ENCODE measurements around the gene PDE6D.

PDE6D gene

DNA sequence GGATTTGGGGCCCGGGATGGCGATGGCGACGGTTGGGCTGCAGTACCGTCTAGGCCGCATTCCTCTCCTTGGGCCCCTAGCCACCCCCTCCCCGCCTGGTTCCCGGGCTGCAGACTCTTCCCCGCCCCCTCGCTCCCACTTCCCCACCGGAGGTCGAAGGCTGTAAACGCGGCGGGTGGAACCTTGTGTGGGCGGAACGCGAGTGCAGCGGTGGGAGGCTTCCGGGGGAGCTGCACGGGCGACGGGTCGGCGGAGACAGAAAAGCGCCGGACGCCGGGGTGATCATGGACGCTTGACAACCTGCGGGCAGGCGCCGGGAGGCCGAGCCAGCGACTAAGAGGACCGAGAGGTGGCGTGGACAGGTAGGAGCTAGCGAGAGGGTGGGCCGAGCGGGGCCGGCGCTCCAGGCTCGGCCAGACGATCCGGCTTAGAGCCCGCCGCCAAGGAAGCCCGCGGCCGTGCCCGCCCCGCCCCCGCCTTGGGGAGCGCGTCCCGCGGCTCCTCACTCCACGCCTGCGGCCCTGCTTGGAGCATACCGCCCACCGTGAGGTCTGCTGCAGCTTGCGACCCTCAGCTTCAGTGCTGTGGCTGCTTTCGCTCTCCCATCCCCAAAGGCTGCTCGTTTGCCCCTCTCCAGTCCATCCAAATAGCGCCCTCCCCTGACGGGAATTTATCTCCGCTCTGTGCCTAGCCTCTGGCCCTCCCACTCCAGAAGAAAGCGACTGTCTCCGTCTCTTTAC is 5.3 kb upstream of the PDE6D start, which contains the start of gene COPS7B:
Gene COPS7B (plus strand): TSS at position 269 of the 740 bp plus-strand sequence. CDS start 2,126 bp downstream, outside the sequence.
- Histone ChIP-seq H3K9me3 (ENCODE audit: control insufficient read depth, insufficient read depth, low read length) (no peaks in the 10 kb centered on the region), H3K4me1 (ENCODE audit: insufficient read depth, low read length) (peaks cover 3% of the 10 kb centered on the region; the same call in 1 of the 2 replicates), H3K9ac (ENCODE audit: low read depth, low read length) (peak within 1 kb of the TSS; percentile 68), H3K36me3 (ENCODE audit: insufficient read depth, low read length) (peaks cover 8% of the 10 kb centered on the region; the same call in 1 of the 2 replicates)

DNA sequence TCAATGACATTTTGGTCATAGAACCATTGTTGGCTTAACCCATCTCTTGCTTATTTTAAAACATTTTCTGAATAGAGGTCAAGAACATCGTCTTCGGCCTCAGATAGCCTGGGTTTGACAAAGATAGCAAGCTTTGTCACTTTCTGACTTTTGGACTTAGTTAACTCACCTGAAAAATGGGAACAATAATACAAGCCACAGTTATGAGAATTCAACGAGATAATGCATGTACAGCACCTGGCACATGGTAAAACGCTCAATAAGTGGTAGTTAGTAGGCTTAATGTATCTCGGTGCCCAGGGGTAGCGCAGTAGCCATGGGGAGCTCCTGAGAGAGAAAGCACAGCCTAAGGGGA is 4.7 kb upstream of the PDE6D start:
- Histone ChIP-seq H3K36me3 (ENCODE audit: insufficient read depth, low read length) (peaks cover 8% of the 10 kb centered on the region; the same call in 1 of the 2 replicates), H3K9ac (ENCODE audit: low read depth, low read length) (peak overlapping the region; percentile 68), H3K9me3 (ENCODE audit: control insufficient read depth, insufficient read depth, low read length) (no peaks in the 10 kb centered on the region), H3K4me1 (ENCODE audit: insufficient read depth, low read length) (peaks cover 3% of the 10 kb centered on the region; the same call in 1 of the 2 replicates)

DNA sequence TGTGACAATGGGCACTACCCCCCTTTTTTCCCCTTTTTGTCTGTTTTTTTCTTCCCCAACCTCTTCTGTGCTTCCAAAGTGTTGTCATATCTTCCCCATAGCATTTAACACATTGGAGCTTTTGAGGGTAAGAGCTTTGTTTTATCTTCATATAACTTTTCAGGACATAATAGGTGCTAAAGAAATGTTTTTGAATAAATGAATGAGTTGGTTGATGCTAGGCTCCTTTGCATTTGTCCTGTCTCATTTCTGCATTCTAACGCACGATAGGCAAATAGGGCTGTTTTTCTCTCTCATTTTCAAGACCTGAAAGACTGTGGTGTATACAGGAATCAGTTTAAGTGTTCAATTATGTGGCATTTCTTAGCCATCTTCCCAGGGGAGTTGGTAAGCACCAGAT is 4.3 kb upstream of the PDE6D start:
- peak overlapping the region; percentile 68 for H3K9ac ChIP-seq (ENCODE audit: low read depth, low read length)
- no peaks in the 10 kb centered on the region for H3K9me3 ChIP-seq (ENCODE audit: control insufficient read depth, insufficient read depth, low read length)
- H3K36me3 ChIP-seq (ENCODE audit: insufficient read depth, low read length), result peaks cover 8% of the 10 kb centered on the region; the same call in 1 of the 2 replicates
- H3K4me1 ChIP-seq (ENCODE audit: insufficient read depth, low read length), result peaks cover 3% of the 10 kb centered on the region; the same call in 1 of the 2 replicates

DNA sequence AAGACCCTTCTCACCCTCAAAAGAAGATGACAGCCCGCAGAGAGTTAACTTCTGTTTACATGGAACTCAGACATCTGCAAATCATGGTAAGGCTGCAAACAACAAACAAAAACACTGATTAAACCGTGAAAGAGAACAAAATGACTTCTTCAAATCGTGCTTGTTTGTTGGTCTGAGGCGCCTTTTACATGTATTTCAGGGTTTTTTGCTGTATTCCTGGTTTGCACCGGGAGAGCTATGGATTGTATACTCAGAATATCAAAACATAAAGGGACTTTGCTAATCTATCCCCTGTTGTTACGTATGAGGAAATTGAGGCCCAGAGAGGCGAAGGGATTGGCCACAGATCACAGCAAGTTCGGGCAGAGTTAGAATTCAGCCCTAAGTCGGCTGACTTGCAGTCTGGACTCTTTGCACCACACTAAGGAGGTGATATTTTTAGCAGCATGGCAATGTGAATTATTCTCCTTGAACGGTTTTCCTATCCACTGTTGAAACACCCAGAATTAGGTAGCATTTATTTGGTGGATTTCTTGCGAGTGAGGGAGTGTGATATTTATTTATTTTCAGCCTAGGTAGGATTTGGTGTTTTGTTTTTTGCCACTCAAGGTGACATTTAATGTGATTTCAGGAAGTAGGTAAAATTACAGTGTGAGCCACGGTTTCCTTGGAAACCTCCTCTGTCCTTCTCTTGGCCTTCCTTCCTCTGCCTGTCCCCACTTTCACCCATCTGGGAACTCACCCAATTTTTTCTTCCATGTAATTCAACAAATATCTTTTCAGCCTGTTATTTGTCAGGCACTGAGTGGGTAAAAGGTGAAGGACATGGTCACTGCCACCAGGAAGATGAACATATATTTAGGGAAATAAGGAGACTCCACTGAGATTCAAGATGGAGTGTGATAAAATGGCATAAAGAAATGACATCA is 980 bp upstream of the PDE6D start:
- Histone ChIP-seq H3K4me1 (ENCODE audit: insufficient read depth, low read length) (no peaks in the 10 kb centered on the region; the same call in 1 of the 2 replicates), H3K9ac (ENCODE audit: low read depth, low read length) (peak overlapping the region; percentile 74)

DNA sequence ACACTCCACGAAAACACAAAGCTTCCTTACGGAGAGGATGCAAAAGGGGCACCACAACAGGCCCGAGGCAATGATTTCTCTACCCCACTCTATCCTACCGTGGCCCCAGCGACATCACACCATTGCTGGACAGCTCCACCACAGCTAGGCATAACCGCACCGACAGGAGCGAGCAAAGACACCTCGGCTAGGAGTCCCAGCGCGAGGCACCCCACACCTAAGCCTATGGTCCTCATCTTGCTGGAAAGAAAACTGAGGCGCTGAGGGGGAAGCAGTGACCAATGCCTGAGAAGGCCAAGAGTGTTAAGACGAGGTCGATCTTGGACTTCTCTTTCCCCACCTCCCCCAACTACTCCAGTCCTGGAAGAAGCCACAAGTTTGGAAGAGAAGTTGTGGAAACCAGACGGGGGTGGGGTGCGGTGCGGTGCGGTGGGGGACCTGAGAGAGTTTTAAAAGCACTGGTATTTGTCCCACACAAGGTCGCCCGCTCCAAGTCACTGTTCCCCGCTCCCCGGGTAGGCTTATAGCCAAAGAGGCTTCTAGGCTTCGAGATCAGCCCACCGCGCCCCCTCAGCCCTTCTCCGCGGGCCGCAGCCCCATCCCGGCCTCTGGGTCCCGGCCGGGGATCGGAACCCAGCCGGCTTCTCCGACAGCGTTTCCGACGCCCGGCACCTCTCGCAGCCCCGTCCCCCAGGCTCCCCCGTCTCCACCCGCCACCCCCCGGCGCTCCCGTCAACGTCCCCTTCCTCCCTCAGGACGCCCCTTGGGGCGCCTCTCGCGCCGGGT is 766 bp downstream of the PDE6D start:
- no peaks in the 10 kb centered on the region for H3K36me3 ChIP-seq (ENCODE audit: insufficient read depth, low read length)
- H3K9me3 ChIP-seq (ENCODE audit: control insufficient read depth, insufficient read depth, low read length), result no peaks in the 10 kb centered on the region
- H3K9ac ChIP-seq (ENCODE audit: low read depth, low read length), result peak overlapping the region; percentile 74
- H3K4me1 ChIP-seq (ENCODE audit: insufficient read depth, low read length), result no peaks in the 10 kb centered on the region; the same call in 1 of the 2 replicates

More for the DNA sequence above, 980 bp upstream of the PDE6D start:
- H3K9me3 ChIP-seq (ENCODE audit: control insufficient read depth, insufficient read depth, low read length), result no peaks in the 10 kb centered on the region
- no peaks in the 10 kb centered on the region for H3K36me3 ChIP-seq (ENCODE audit: insufficient read depth, low read length)

DNA sequence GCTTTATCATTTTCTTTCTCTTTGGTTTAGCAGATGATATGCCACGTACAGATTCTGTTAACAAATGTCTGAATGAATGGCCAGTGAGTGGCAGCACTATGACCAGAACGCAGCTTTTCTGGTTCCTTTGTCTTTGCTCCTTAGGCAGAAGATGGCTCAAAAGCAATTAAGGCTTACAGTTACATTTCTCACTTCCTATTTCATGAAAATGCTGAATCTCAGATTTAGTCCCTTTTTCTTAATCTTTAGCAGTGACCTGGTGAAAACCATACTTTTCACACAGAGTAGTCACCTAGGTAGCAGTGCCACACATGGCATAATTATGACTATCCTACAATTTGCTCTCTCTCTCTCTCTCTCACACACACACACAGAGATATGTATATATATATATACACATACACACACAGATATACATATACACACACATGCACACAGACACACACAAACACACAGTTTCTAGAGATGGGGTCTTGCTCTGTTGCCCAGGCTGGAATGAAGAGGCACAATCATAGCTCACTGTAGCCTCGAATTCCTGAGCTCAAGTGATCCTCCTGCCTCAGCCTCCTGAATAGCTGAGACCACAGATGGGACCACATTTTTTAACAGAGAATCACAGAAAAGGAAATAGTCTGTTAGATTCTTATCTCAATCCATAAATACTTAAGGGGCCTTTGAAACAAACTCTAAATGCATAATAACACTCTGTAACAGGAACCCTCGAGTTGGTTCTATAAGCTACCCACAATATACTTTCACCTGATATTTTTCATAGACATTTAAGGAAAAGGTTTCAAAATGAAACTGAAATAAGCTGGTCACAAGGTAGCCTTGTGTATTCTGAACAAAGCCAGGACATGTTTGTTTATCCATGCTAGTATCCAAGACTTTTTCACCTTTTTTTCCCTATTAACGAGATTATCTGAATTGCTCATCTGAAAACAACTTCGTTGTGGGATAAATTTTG is 11.6 kb downstream of the PDE6D start:
- no peak overlapping the region for H3K9ac ChIP-seq (ENCODE audit: low read depth, low read length)

DNA sequence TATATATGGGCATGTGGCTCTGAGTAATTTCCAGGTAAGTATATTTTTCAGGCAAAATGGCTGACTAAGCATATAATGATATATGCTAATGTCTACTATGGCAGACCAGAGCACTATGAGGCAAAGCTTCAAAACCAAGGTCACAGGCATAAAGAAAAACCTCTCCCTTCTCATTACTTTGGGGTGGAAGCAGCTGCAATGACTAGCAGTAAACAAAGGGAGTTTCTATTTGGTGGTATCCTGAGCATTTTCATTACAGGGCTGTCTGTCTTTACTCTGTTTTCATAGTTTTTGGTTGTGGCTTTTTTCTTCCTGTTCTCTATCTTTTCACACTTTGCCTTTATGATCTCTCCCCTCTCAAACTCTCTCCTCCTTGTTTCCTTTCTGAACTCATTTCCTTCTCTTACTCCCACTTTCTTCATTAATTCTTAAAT is 15.6 kb downstream of the PDE6D start:
- Histone ChIP-seq H3K9ac (ENCODE audit: low read depth, low read length) (no peak overlapping the region), H3K36me3 (ENCODE audit: insufficient read depth, low read length) (no peaks in the 10 kb centered on the region), H3K4me1 (ENCODE audit: insufficient read depth, low read length) (peaks cover 4% of the 10 kb centered on the region; the same call in 1 of the 2 replicates), H3K9me3 (ENCODE audit: control insufficient read depth, insufficient read depth, low read length) (no peaks in the 10 kb centered on the region)

More for the DNA sequence above, 11.6 kb downstream of the PDE6D start:
- H3K9me3 ChIP-seq (ENCODE audit: control insufficient read depth, insufficient read depth, low read length), result no peaks in the 10 kb centered on the region
- H3K36me3 ChIP-seq (ENCODE audit: insufficient read depth, low read length), result no peaks in the 10 kb centered on the region
- H3K4me1 ChIP-seq (ENCODE audit: insufficient read depth, low read length), result peaks cover 4% of the 10 kb centered on the region; the same call in 1 of the 2 replicates

DNA sequence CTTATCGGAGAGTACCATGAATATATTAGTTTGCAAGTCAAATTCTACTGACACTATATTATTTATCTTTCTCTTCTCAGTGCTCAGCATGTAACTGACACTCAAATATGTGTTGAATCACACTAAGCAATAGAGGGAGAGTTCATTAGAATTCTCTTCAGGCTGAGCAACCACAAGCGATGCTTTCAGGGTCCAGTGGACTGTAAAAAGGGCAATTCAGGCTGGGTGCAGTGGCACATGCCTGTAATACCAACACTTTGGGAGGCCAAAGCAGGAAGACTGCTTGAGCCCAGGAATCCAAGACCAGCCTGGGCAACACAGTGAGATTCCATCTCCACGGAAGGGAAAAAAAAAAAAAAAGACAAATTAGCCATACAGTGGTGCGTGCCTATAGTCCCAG is 16.3 kb downstream of the PDE6D start:
- Histone ChIP-seq H3K36me3 (ENCODE audit: insufficient read depth, low read length) (no peaks in the 10 kb centered on the region), H3K9me3 (ENCODE audit: control insufficient read depth, insufficient read depth, low read length) (no peaks in the 10 kb centered on the region), H3K4me1 (ENCODE audit: insufficient read depth, low read length) (peaks cover 4% of the 10 kb centered on the region; the same call in 1 of the 2 replicates), H3K9ac (ENCODE audit: low read depth, low read length) (no peak overlapping the region)

DNA sequence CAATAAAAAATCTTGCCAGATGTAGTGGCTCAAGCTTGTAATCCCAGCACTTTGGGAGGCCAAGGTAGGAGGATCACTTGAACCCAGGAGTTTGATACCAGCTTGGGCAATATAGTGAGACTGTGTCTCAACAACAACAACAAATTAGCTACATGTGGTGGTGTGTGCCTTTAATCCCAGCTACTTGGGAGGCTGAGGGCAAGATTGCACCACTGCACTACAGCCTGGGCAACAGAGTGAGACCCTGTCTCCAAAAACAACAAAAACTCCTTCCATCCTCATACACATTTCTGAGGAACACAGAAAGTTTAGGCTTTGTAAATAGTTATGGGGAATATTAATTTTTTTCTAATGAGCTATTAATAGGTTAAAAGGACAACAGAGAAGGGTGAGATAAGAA is 17.0 kb downstream of the PDE6D start:
- Histone ChIP-seq H3K9ac (ENCODE audit: low read depth, low read length) (no peak overlapping the region), H3K36me3 (ENCODE audit: insufficient read depth, low read length) (no peaks in the 10 kb centered on the region), H3K4me1 (ENCODE audit: insufficient read depth, low read length) (peaks cover 4% of the 10 kb centered on the region; the same call in 1 of the 2 replicates), H3K9me3 (ENCODE audit: control insufficient read depth, insufficient read depth, low read length) (no peaks in the 10 kb centered on the region)

DNA sequence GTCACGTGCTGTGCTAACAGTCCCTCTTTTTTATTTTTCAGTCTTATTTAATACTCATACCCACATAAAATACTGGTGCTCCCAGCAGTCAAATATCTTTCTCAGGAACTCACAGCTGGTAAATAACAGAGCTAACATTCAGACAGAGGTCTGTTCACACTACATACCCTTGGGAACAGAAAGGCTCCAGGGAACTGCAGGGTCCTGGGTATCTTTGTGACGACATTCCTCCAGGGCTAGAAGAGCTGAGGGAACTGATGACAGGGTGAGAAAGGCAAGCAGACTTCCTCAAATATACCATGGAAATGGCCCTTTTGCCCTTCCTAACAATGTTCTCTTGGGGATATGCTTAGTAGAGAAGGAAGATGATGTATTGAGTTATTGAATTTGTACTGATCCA is 19.3 kb downstream of the PDE6D start:
- peaks cover 4% of the 10 kb centered on the region; the same call in 1 of the 2 replicates for H3K4me1 ChIP-seq (ENCODE audit: insufficient read depth, low read length)

DNA sequence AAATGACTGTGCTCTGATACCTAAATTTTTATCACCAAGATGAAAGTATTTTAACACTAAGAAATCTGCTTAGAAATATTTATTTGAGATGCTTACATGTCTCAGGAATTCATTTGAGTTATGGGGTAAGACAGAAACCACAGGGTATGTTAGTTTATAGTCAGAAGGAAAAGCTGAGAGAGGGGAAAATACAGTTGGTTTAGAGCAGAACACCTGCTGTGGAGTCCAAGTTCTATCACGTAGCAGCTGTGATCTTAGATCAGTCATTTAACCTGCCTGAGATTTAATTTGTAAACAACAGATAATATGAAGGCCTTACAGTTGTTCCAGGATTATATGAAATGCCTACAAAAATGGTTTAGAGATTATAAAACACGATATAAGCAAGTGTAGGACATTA is 29.0 kb downstream of the PDE6D start:
- no peak overlapping the region for H3K9ac ChIP-seq (ENCODE audit: low read depth, low read length)
- no peaks in the 10 kb centered on the region for H3K9me3 ChIP-seq (ENCODE audit: control insufficient read depth, insufficient read depth, low read length)
- no peaks in the 10 kb centered on the region for H3K4me1 ChIP-seq (ENCODE audit: insufficient read depth, low read length)
- no peaks in the 10 kb centered on the region for H3K36me3 ChIP-seq (ENCODE audit: insufficient read depth, low read length)

More for the DNA sequence above, 19.3 kb downstream of the PDE6D start:
- Histone ChIP-seq H3K9me3 (ENCODE audit: control insufficient read depth, insufficient read depth, low read length) (no peaks in the 10 kb centered on the region), H3K9ac (ENCODE audit: low read depth, low read length) (no peak overlapping the region), H3K36me3 (ENCODE audit: insufficient read depth, low read length) (no peaks in the 10 kb centered on the region)

DNA sequence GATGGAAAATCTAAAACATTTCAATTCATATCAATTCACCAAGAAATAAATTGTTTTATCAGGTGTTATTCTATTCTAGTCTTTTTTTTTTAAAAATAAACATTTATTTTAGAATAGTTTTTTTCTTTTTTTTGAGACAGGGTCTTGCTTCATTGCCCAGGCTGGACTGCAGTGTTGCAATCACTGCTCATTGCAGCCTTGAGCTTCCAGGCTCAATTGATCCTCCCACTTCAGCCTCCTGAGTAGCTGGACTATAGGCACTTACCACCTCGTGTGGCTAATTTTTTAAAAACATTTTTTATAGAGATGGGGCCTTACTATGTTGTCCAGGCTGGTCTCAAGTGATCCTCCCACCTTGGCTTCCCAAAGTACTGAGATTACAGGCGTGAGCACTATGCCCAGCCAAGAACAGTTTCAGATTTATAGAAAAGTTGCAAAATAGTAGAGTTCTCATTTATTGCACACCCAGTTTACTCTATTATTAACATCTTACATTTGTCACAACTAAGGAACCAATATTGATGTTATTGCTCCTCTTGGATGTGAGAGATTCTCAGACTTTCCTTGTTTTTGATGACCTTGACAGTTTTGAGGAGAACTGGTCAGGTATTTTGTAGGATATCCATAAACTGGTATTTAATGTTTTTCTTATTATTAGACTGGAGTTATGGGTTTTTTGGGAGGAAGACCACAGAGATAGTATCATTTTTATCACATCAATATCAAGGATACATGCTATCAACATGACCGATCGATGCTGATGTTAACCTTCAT is 29.9 kb downstream of the PDE6D start:
- Histone ChIP-seq H3K9ac (ENCODE audit: low read depth, low read length) (no peak overlapping the region), H3K4me1 (ENCODE audit: insufficient read depth, low read length) (no peaks in the 10 kb centered on the region), H3K36me3 (ENCODE audit: insufficient read depth, low read length) (no peaks in the 10 kb centered on the region), H3K9me3 (ENCODE audit: control insufficient read depth, insufficient read depth, low read length) (no peaks in the 10 kb centered on the region)
